RWPE2 (cell line): ENCODE results near the gene ATF4.
A peak's percentile ranks its signal among the peaks of the same experiment; 100 is the strongest.

Source experiments
- ATAC-seq: fragments of 200-7000 bp; cut with Tn5 transposase; 3 replicates; pipeline ENCODE4 v1.9.1; 2021; ENCODE audit warnings: low read depth
- DNase-seq: peaks from one replicate; pipeline ENCODE4 v3.0.0-alpha.2; 2020; ENCODE audit warnings: low spot score
- H3K27ac ChIP-seq: fragments of 450-650 bp; 2 replicates; pipeline ENCODE4 v1.5.1; 2017; ENCODE audit warnings: mild to moderate bottlenecking; ENCODE audit not compliant: poor library complexity, severe bottlenecking
- H3K27me3 ChIP-seq: fragments of 250-450 bp; sonication (Bioruptor Pico); 2 replicates; pipeline ENCODE4 v1.5.1; 2021; ENCODE audit warnings: mild to moderate bottlenecking, moderate library complexity; ENCODE audit not compliant: insufficient read depth, poor library complexity, severe bottlenecking
- H3K36me3 ChIP-seq: fragments of 250-450 bp; sonication (Bioruptor Pico); 2 replicates; pipeline ENCODE4 v1.5.1; 2020; ENCODE audit warnings: low read depth, mild to moderate bottlenecking, moderate library complexity
- H3K4me1 ChIP-seq: fragments of 250-450 bp; sonication (Bioruptor Pico); 2 replicates; pipeline ENCODE4 v1.5.1; 2021; ENCODE audit warnings: mild to moderate bottlenecking, moderate library complexity; ENCODE audit not compliant: insufficient read depth, poor library complexity, severe bottlenecking
- H3K4me3 ChIP-seq: fragments of 250-450 bp; sonication (Bioruptor Pico); 2 replicates; pipeline ENCODE4 v1.5.1; 2021; ENCODE audit warnings: mild to moderate bottlenecking, moderate library complexity; ENCODE audit not compliant: severe bottlenecking
- H3K9me3 ChIP-seq: fragments of 250-450 bp; sonication (Bioruptor Pico); 2 replicates; pipeline ENCODE4 v1.5.1; 2021; ENCODE audit warnings: mild to moderate bottlenecking, moderate library complexity; ENCODE audit not compliant: severe bottlenecking
- TF ChIP-seq, protein P1 (sequence below): fragments of 450-650 bp; IDR thresholded peaks from one replicate; pipeline ENCODE4 v1.5.1; 2017; ENCODE audit warnings: mild to moderate bottlenecking, moderate library complexity; ENCODE audit not compliant: poor library complexity, severe bottlenecking

Gene ATF4

DNA sequence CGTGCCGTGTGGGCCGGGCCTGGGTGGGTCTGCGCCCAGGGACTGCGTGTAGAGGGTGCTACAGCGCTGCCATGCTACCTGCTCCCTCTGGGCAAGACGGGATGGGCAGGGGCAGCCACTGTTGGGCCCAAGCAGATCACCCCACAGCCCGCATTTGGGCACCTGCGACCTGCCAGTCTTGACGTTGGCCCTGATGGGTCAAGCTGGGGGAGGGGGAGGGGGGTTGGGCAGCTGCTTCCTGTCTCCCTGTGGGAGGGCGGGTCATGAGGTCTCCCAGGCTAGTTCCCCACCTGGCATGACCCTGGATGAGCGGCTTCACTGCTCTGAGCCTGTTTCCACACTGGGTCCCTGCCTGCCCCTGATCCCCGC lies 15.0 kb downstream of the ATF4 start:
- H3K27ac ChIP-seq = no peak overlapping the region
- no peak for DNase-seq
- H3K36me3 ChIP-seq = peaks cover 15% of the 10 kb centered on the region
- TF ChIP-seq, protein P1, sequence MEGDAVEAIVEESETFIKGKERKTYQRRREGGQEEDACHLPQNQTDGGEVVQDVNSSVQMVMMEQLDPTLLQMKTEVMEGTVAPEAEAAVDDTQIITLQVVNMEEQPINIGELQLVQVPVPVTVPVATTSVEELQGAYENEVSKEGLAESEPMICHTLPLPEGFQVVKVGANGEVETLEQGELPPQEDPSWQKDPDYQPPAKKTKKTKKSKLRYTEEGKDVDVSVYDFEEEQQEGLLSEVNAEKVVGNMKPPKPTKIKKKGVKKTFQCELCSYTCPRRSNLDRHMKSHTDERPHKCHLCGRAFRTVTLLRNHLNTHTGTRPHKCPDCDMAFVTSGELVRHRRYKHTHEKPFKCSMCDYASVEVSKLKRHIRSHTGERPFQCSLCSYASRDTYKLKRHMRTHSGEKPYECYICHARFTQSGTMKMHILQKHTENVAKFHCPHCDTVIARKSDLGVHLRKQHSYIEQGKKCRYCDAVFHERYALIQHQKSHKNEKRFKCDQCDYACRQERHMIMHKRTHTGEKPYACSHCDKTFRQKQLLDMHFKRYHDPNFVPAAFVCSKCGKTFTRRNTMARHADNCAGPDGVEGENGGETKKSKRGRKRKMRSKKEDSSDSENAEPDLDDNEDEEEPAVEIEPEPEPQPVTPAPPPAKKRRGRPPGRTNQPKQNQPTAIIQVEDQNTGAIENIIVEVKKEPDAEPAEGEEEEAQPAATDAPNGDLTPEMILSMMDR = no peak
- peaks cover 3% of the 10 kb centered on the region for H3K4me1 ChIP-seq
- ATAC-seq = no peak
- H3K9me3 ChIP-seq = no peaks in the 10 kb centered on the region
- H3K4me3 ChIP-seq = no peak overlapping the region
- no peaks in the 10 kb centered on the region for H3K27me3 ChIP-seq

DNA sequence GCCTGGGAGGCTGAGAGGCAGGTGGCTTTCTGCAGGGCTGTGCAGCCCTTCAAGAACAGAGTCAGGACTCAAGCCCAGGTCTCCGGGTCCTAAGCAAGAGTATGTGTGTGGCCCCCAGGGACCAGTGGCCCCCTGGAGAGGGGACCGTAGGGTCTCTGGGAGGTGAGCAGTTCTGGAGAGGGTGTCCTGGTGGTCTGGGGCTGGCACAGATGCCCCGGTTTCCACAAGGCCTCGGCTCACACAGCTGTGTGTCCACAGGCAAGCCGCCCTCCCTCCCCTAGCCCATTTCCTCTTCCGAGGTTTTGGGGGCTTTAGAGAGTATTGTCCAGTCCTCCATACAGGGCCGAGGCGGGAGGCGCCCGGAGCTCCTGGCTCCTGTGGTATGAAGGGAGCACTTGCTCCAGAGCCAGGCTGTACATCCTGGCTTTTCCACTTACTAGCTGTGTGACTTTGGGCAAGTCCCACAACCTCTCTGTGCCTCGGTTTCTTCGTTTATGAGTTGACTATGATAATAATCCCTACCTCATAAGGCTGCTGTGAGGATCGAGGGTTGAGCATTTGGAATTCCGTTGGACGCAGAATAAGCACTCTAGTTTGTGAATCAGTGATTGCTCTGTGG lies 15.6 kb downstream of the ATF4 start:
- no peak for DNase-seq
- Histone ChIP-seq H3K27ac (no peak overlapping the region), H3K4me1 (peaks cover 3% of the 10 kb centered on the region), H3K36me3 (peaks cover 9% of the 10 kb centered on the region), H3K9me3 (no peaks in the 10 kb centered on the region), H3K27me3 (no peaks in the 10 kb centered on the region), H3K4me3 (no peak overlapping the region)
- TF ChIP-seq, protein P1 = no peak
- no peak for ATAC-seq

DNA sequence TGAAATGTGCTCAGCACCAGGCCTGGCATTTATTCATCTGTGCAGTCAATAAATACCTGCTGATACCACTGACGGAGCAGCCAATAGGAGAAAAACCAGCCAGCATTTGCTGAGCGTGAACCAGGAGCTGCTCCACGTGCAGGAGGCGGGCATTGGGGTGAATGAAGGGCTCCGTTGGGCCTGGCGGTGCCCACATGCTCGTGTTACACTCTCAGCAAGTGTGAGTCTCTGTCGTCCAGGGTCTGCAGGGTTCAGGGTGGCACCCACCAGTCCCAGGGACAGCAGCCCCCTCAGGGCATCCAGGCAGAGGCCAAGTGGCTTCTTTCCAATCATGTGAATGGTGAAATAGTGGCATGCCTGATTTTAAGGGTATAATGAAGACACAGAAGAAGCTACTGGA lies 16.3 kb downstream of the ATF4 start:
- H3K27me3 ChIP-seq = no peaks in the 10 kb centered on the region
- ATAC-seq = no peak
- H3K27ac ChIP-seq = no peak overlapping the region
- no peak overlapping the region for H3K4me3 ChIP-seq
- no peaks in the 10 kb centered on the region for H3K9me3 ChIP-seq
- DNase-seq = no peak
- peaks cover 1% of the 10 kb centered on the region; the same call in 1 of the 2 replicates for H3K36me3 ChIP-seq
- H3K4me1 ChIP-seq = peaks cover 3% of the 10 kb centered on the region
- TF ChIP-seq, protein P1 = no peak

DNA sequence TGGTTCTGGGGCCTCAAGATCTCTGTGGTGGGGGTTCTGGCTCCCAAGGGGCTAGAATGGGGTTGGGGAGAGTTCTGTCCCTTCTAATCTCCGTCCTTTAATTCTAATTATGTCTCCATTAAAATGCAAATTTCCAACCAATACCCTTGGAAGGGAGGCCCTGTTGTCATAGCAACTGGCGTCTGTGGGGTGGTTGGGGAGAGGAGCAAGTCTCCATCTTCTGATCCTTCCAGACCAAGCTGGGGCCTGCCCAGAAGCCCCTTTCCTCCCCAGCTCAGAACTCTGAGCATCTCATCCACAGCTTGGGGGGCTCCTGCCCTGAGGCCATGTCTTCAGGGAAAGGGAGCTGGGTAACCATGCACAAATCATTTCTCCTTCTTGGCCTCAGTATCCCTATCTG lies 17.6 kb downstream of the ATF4 start:
- Histone ChIP-seq H3K4me3 (no peak overlapping the region), H3K9me3 (no peaks in the 10 kb centered on the region), H3K27me3 (no peaks in the 10 kb centered on the region), H3K27ac (no peak overlapping the region), H3K4me1 (peaks cover 2% of the 10 kb centered on the region), H3K36me3 (no peaks in the 10 kb centered on the region)
- TF ChIP-seq, protein P1 = no peak
- ATAC-seq (no peak), DNase-seq (no peak)

DNA sequence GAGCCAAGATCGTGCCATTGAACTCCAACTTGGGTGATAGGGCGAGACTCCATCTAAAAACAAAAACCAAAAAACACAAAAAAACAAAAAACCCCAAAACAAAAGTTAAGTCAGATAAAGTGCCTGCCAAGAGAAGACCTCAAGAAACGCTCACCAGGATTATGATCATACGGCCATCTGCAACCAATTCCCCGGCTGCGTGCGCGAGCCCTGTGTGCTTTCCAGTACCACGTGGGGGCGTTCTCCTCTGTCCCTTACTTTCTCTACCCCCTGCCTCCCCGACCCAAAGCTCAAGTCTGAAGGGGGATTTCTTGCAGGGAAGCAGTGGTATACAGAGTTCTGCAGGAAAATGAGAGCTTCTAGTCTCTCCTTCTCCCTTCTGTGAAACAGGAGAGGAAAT lies 22.7 kb downstream of the ATF4 start:
- H3K27ac ChIP-seq = no peak overlapping the region
- DNase-seq (no peak), ATAC-seq (0 out of 3 replicates have a peak, but pooled peaks have one; percentile 31)
- no peaks in the 10 kb centered on the region for H3K27me3 ChIP-seq
- no peaks in the 10 kb centered on the region for H3K9me3 ChIP-seq
- no peaks in the 10 kb centered on the region for H3K36me3 ChIP-seq
- no peaks in the 10 kb centered on the region for H3K4me1 ChIP-seq
- TF ChIP-seq, protein P1 = peak; percentile 45
- H3K4me3 ChIP-seq = no peak overlapping the region
